Loucy (cell line): ENCODE measurements around the gene GOT1.

Experiments used
- H2AFZ ChIP-seq: fragments of 200-600 bp; sonication (generic); 2 replicates; pipeline ENCODE4 v1.6.0; 2016; ENCODE audit warnings: antibody characterized with exemption, mild to moderate bottlenecking, low read length, moderate library complexity
- H3F3A ChIP-seq: fragments of 200-600 bp; 2 replicates; pipeline ENCODE4 v1.6.0; 2016; ENCODE audit warnings: antibody characterized with exemption, low read depth, mild to moderate bottlenecking
- H3K27me3 ChIP-seq: fragments of 200-600 bp; sonication (generic); 2 replicates; pipeline ENCODE4 v1.6.1; 2014; ENCODE audit warnings: low read length, mild to moderate bottlenecking; ENCODE audit not compliant: insufficient read depth, poor library complexity, severe bottlenecking
- H3K36me3 ChIP-seq: fragments of 200-600 bp; sonication (generic); 2 replicates; pipeline ENCODE4 v1.6.1; 2016; ENCODE audit warnings: low read length; ENCODE audit not compliant: insufficient read depth
- H3K4me1 ChIP-seq: fragments of 200-600 bp; sonication (generic); 2 replicates; pipeline ENCODE4 v1.5.1; 2014; ENCODE audit warnings: low read length, mild to moderate bottlenecking; ENCODE audit not compliant: insufficient read depth, poor library complexity, severe bottlenecking
- H3K4me2 ChIP-seq: fragments of 200-600 bp; sonication (generic); 2 replicates; pipeline ENCODE4 v1.6.0; 2014; ENCODE audit warnings: antibody characterized with exemption, low read length, low read depth, mild to moderate bottlenecking; ENCODE audit not compliant: poor library complexity, severe bottlenecking
- H3K4me3 ChIP-seq: fragments of 200-600 bp; sonication (generic); 2 replicates; pipeline ENCODE4 v1.5.1; 2014; ENCODE audit warnings: low read length, mild to moderate bottlenecking, mixed read lengths; ENCODE audit not compliant: poor library complexity, severe bottlenecking
- H3K79me2 ChIP-seq: fragments of 200-600 bp; sonication (generic); 2 replicates; pipeline ENCODE4 v1.6.1; 2014; ENCODE audit warnings: low read length; ENCODE audit not compliant: insufficient read depth
- H3K9ac ChIP-seq: fragments of 200-600 bp; sonication (generic); 2 replicates; pipeline ENCODE4 v1.6.0; 2014; ENCODE audit warnings: mild to moderate bottlenecking, low read depth, low read length, moderate library complexity; ENCODE audit not compliant: poor library complexity, severe bottlenecking
- H3K9me2 ChIP-seq: fragments of 200-600 bp; sonication (generic); replicated peaks from 2 replicates; pipeline ENCODE4 v1.6.1; 2016; ENCODE audit warnings: low read depth, low read length, mixed read lengths
- H3K9me3 ChIP-seq: fragments of 200-600 bp; sonication (generic); 2 replicates; pipeline ENCODE4 v1.6.1; 2014; ENCODE audit warnings: mild to moderate bottlenecking, antibody characterized with exemption, low read length, low read depth; ENCODE audit not compliant: insufficient read depth
- H4K20me1 ChIP-seq: fragments of 200-600 bp; sonication (generic); 2 replicates; pipeline ENCODE4 v1.6.0; 2014; ENCODE audit warnings: antibody characterized with exemption, low read length, mild to moderate bottlenecking; ENCODE audit not compliant: insufficient read depth, poor library complexity, severe bottlenecking
- EZH2phosphoT487 ChIP-seq: fragments of 200-600 bp; IDR thresholded peaks from 2 replicates; pipeline ENCODE4 v1.6.1; 2018; ENCODE audit warnings: antibody characterized with exemption, mild to moderate bottlenecking, moderate library complexity, borderline replicate concordance
- TF ChIP-seq, protein P1 (sequence below): fragments of 200-600 bp; sonication (generic); conservative IDR thresholded peaks from 2 replicates; pipeline ENCODE4 v1.5.1; 2014; ENCODE audit warnings: mild to moderate bottlenecking, antibody characterized with exemption, low read length

The GOT1 gene

DNA sequence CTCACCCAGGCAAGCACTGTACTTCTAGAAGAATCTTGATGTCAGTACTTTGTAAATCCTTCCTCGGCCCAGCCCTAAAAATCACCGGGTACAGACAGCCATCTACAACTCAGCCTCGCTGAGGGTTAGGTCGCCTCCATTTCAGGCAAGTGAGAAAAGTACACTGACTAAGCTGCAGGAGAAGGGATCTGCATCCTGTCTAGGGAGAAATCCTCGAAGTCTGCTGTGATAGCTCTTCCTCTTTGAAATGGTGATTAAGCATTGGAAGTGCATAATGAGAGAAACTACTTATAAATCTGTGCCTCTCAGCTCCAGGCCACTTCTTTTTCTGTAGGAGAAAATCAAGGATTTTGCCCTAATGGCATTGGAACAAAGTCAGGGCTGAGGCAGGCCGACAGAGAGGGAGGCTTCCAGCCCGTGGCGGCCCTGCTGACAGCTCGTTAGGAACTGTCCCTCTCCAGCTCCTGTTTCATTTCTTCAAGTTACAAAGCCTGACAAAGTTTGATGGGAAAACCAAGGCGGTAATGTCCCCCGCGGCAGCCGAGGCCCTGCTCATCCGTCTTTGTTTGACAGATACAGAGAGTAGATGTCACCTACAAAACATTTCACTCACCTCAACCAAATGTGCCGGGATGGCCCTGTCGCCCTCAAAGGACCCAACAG lies 14.1 kb upstream of the GOT1 start:
- H3K9me2 ChIP-seq = no peaks in the 10 kb centered on the region
- no peak overlapping the region for H3K4me3 ChIP-seq
- H2AFZ ChIP-seq = no peak overlapping the region
- no peaks in the 10 kb centered on the region for H3K9me3 ChIP-seq
- no peak overlapping the region for H3K4me2 ChIP-seq
- no peaks in the 10 kb centered on the region for H3F3A ChIP-seq
- no peak overlapping the region for H3K9ac ChIP-seq
- H3K4me1 ChIP-seq = no peaks in the 10 kb centered on the region
- TF ChIP-seq, protein P1, sequence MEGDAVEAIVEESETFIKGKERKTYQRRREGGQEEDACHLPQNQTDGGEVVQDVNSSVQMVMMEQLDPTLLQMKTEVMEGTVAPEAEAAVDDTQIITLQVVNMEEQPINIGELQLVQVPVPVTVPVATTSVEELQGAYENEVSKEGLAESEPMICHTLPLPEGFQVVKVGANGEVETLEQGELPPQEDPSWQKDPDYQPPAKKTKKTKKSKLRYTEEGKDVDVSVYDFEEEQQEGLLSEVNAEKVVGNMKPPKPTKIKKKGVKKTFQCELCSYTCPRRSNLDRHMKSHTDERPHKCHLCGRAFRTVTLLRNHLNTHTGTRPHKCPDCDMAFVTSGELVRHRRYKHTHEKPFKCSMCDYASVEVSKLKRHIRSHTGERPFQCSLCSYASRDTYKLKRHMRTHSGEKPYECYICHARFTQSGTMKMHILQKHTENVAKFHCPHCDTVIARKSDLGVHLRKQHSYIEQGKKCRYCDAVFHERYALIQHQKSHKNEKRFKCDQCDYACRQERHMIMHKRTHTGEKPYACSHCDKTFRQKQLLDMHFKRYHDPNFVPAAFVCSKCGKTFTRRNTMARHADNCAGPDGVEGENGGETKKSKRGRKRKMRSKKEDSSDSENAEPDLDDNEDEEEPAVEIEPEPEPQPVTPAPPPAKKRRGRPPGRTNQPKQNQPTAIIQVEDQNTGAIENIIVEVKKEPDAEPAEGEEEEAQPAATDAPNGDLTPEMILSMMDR = no peak
- no peak for TF ChIP-seq EZH2phosphoT487
- H3K79me2 ChIP-seq = no peaks in the 10 kb centered on the region
- no peaks in the 10 kb centered on the region for H3K27me3 ChIP-seq
- H4K20me1 ChIP-seq = no peaks in the 10 kb centered on the region
- no peaks in the 10 kb centered on the region for H3K36me3 ChIP-seq

DNA sequence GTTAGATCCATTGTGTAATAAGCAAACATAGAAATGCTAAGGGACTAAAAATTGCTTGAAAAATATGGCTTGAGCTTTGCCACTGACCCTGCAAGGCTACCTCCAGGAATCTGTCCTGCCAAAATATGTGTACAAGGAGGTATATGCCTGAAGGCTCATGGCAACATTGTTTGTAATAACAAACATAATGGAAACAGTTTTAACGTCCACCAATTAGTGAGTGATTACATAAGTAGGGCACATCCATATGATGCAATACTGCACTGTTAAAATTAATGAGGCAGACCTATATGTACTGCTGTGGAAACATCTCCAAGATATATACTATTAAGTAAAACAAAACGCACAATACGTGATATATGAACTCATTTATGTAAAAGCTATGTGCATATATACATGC lies 13.1 kb upstream of the GOT1 start:
- Histone ChIP-seq H2AFZ (no peak overlapping the region), H3K79me2 (no peaks in the 10 kb centered on the region), H3K9me2 (no peaks in the 10 kb centered on the region), H3K36me3 (no peaks in the 10 kb centered on the region), H3F3A (no peaks in the 10 kb centered on the region), H3K9me3 (no peaks in the 10 kb centered on the region), H4K20me1 (no peaks in the 10 kb centered on the region), H3K27me3 (no peaks in the 10 kb centered on the region), H3K4me1 (no peaks in the 10 kb centered on the region), H3K9ac (no peak overlapping the region), H3K4me2 (no peak overlapping the region), H3K4me3 (no peak overlapping the region)
- TF ChIP-seq, protein P1 = no peak
- no peak for TF ChIP-seq EZH2phosphoT487

- Histone ChIP-seq H4K20me1 (no peaks in the 10 kb centered on the region), H3K27me3 (no peaks in the 10 kb centered on the region), H3K4me3 (no peak overlapping the region), H3K4me1 (no peaks in the 10 kb centered on the region), H3K36me3 (no peaks in the 10 kb centered on the region), H3K9me3 (no peaks in the 10 kb centered on the region), H3K79me2 (no peaks in the 10 kb centered on the region), H3K4me2 (no peak overlapping the region), H2AFZ (no peak overlapping the region), H3F3A (no peaks in the 10 kb centered on the region), H3K9ac (no peak overlapping the region), H3K9me2 (no peaks in the 10 kb centered on the region)
- TF ChIP-seq EZH2phosphoT487 = no peak
- TF ChIP-seq, protein P1 = no peak
Measured at GRCh38 chr10:99442394-99442793, 12.0 kb upstream of the GOT1 start.
